Measurements from ENCODE around the gene AMN.

- TF ChIP-seq POLR2A (IDR thresholded peaks at IDR 0.05) (no peak), CTCF (IDR thresholded peaks at IDR 0.05) (no peak), POLR2AphosphoS5 (IDR thresholded peaks at IDR 0.05) (no peak), EP300 (IDR thresholded peaks at IDR 0.05) (no peak)
Measured at GRCh38 chr14:102902086-102902485, 20.4 kb upstream of the AMN start.
